Endothelial cell of umbilical vein (primary cell): Measurements from ENCODE around the gene CNNM3. TPM values are rescaled to one million over a fixed set of nuclear protein-coding genes. Genes with fewer than 3 reads are reported as not detected.

Source experiments
- BruUV-seq: library from RNA; stranded (reverse); fragments of 400-500 nt; replicated peaks from 2 replicates; lab custom pipeline; 2021; lab: Mats Ljungman, UMichigan
- CTCF ChIA-PET: fragments of 300-600, 350-600 bp; sonication (Branson Sonifier 250); formaldehyde crosslinking; loops from one replicate; lab custom pipeline; 2021; ENCODE audit warnings: antibody characterized with exemption, inconsistent platforms; lab: Charles Lee
- POLR2A ChIA-PET: fragments of 300-600, 350-600 bp; sonication (Branson Sonifier 250); formaldehyde crosslinking; loops from one replicate; lab custom pipeline; 2021; ENCODE audit warnings: antibody characterized with exemption, inconsistent platforms; lab: Charles Lee
- DNase-seq: peaks from one replicate; pipeline ENCODE4 v3.0.0-alpha.2; 2011; ENCODE audit warnings: low read depth, low spot score
- FAIRE-seq: peaks from 2 replicates; lab custom pipeline; 2011; peaks lifted over from hg19 to GRCh38; lab: Jason Lieb, UNC
- H2AFZ ChIP-seq: 2 replicates; pipeline ENCODE4 v1.6.0; 2012; ENCODE audit warnings: low read depth, low read length, control low read depth, inconsistent platforms
- H3K27ac ChIP-seq: 2 replicates; pipeline ENCODE4 v1.5.1; 2011; ENCODE audit warnings: low read depth, mild to moderate bottlenecking, control low read depth, low read length, moderate library complexity; ENCODE audit not compliant: insufficient read depth
- H3K27me3 ChIP-seq, 2 experiments: 2 replicates each; pipeline versions ENCODE4 v1.6.0 to v1.6.1; 2011; ENCODE audit warnings: low read length in 2 of 2, mixed read lengths in 1 of 2; ENCODE audit not compliant: control insufficient read depth in 2 of 2, insufficient read depth in 2 of 2
- H3K36me3 ChIP-seq, 2 experiments: 2 replicates in 1 of 2; 3 replicates in 1 of 2; pipeline ENCODE4 v1.5.1; 2011; ENCODE audit warnings: low read length in 2 of 2, mild to moderate bottlenecking in 1 of 2, moderate library complexity in 1 of 2; ENCODE audit not compliant: control insufficient read depth in 2 of 2, insufficient read depth in 2 of 2; ENCODE audit errors: extremely low read depth in 1 of 2
- H3K4me1 ChIP-seq: 3 replicates; pipeline ENCODE4 v1.5.1; 2011; ENCODE audit warnings: mild to moderate bottlenecking, low read length; ENCODE audit not compliant: control insufficient read depth, insufficient read depth; ENCODE audit errors: extremely low read depth
- H3K4me2 ChIP-seq: 2 replicates; pipeline ENCODE4 v1.6.1; 2011; ENCODE audit warnings: low read length, control low read depth, mixed read lengths; ENCODE audit not compliant: insufficient read depth
- H3K4me3 ChIP-seq, 3 experiments: fragments of 200-600 bp in 1 of 3; sonication (generic), shearing (Covaris generic) in 1 of 3; replicated peaks in 1 of 3; 2 replicates each; pipeline ENCODE4 v1.5.1; 2011 to 2016; ENCODE audit warnings: control low read depth in 3 of 3, low read length in 3 of 3, mild to moderate bottlenecking in 2 of 3, inconsistent platforms in 1 of 3, low read depth in 1 of 3, moderate library complexity in 1 of 3; ENCODE audit not compliant: insufficient read depth in 1 of 3
- H3K79me2 ChIP-seq: 2 replicates; pipeline ENCODE4 v1.6.0; 2012; ENCODE audit warnings: low read length, inconsistent platforms; ENCODE audit not compliant: control insufficient read depth, insufficient read depth
- H3K9ac ChIP-seq: replicated peaks from 2 replicates; pipeline ENCODE3; 2011; ENCODE audit warnings: low read length, control low read depth; ENCODE audit not compliant: insufficient read depth; ENCODE audit errors: extremely low read depth
- H3K9me1 ChIP-seq: replicated peaks from 3 replicates; pipeline ENCODE4 v1.6.0; 2011; ENCODE audit warnings: mild to moderate bottlenecking, low read length; ENCODE audit not compliant: control insufficient read depth, insufficient read depth; ENCODE audit errors: extremely low read depth
- H3K9me3 ChIP-seq: replicated peaks from 2 replicates; pipeline ENCODE4 v1.5.1; 2012; ENCODE audit warnings: low read length, inconsistent platforms; ENCODE audit not compliant: control insufficient read depth, insufficient read depth
- H4K20me1 ChIP-seq: replicated peaks from 2 replicates; pipeline ENCODE3; 2011; ENCODE audit warnings: mild to moderate bottlenecking, low read length; ENCODE audit not compliant: control insufficient read depth, insufficient read depth; ENCODE audit errors: extremely low read depth
- CTCF ChIP-seq, 2 donors: IDR thresholded peaks; 1 replicate in 1 of 2; 2 replicates in 1 of 2; pipeline ENCODE4 v1.5.1; 2011; ENCODE audit warnings: low read length in 2 of 2, mild to moderate bottlenecking in 2 of 2, moderate library complexity in 2 of 2, control low read depth in 1 of 2, inconsistent platforms in 1 of 2, low read depth in 1 of 2; ENCODE audit not compliant: insufficient read depth in 1 of 2; ENCODE audit errors: extremely low read depth in 1 of 2
- FOS ChIP-seq: IDR thresholded peaks from 2 replicates; pipeline ENCODE4 v1.6.1; 2011; ENCODE audit warnings: mild to moderate bottlenecking, low read length, moderate library complexity, borderline replicate concordance; ENCODE audit not compliant: insufficient read depth
- GATA2 ChIP-seq: IDR thresholded peaks from 2 replicates; pipeline ENCODE4 v1.7.0; 2011; ENCODE audit warnings: low read depth, mild to moderate bottlenecking, moderate library complexity, mixed read lengths, low read length; ENCODE audit not compliant: insufficient read length, insufficient read depth
- JUN ChIP-seq: IDR thresholded peaks from 2 replicates; pipeline ENCODE4 v1.6.1; 2011; ENCODE audit warnings: borderline replicate concordance, low read depth; ENCODE audit not compliant: insufficient read length, insufficient read depth
- MYC ChIP-seq: IDR thresholded peaks from one replicate; pipeline ENCODE4 v1.6.1; 2011; ENCODE audit warnings: mild to moderate bottlenecking, low read depth, low read length
- POLR2A ChIP-seq: IDR thresholded peaks from 2 replicates; pipeline ENCODE4 v1.6.1; 2012; ENCODE audit warnings: low read depth, mild to moderate bottlenecking, control low read depth, low read length
- POLR2AphosphoS5 ChIP-seq: IDR thresholded peaks from 2 replicates; pipeline ENCODE4 v1.6.1; 2012; ENCODE audit warnings: low read depth, mild to moderate bottlenecking, control low read depth, low read length, moderate library complexity; ENCODE audit not compliant: insufficient read depth
- dilution Hi-C: fragments of 300-500 bp; cut with MboI; formaldehyde crosslinking; loops from one replicate; pipeline ENCODE4 v1.15.0; 2019; ENCODE audit warnings: low sequenced_read_pairs; ENCODE audit not compliant: extremely low pct_ligation_motif_present
- intact Hi-C: fragments of 100-400 bp; cut with micrococcal nuclease; formaldehyde crosslinking; loops from one replicate; pipeline ENCODE4 v1.10.0; 2022
- polyA plus RNA-seq, 4 experiments: library from polyadenylated mRNA; depleted of rRNA in 3 of 4; stranded (reverse) in 3 of 4; unstranded in 1 of 4; fragments of >200 nt; gene quantifications; 2 replicates each; pipeline versions ENCODE4 v1.2.1 to v1.2.3, GENCODE V29; 2011 to 2012; ENCODE audit warnings: missing spikeins in 1 of 4
- total RNA-seq: library from RNA; stranded (reverse); gene quantifications from 2 replicates; pipeline ENCODE4 v1.2.3, GENCODE V29; 2021

Gene CNNM3
- total and polyA plus RNA-seq, 2 donors (not counting 3 experiments of a cell fraction or from before 2014, with no cell fraction given) = 13.0 to 14.9 TPM

- peak overlapping the region; percentile 59 to 86 (median 65) for H3K4me3 ChIP-seq
- H3K36me3 ChIP-seq = peaks cover 4 to 13% of the 10 kb centered on the region in 2 experiments
- intact Hi-C loops = no loop called here
- FAIRE-seq (peak; percentile 12), DNase-seq (peak; percentile 55)
- no peaks in the 10 kb centered on the region for H3K79me2 ChIP-seq
- POLR2A ChIA-PET = interaction anchor here (1.1 kb wide), 1 partner anchor 12 kb away, joined by 6 read pairs; the partner anchor contains the start of gene ANKRD39
- H3K4me2 ChIP-seq = peak overlapping the region; percentile 60
- H3K4me1 ChIP-seq = peaks cover 34% of the 10 kb centered on the region
- H3K27ac ChIP-seq = no peak overlapping the region
- no peaks in the 10 kb centered on the region for H3K9me3 ChIP-seq
- peak overlapping the region; percentile 76 for H3K9ac ChIP-seq
- TF ChIP-seq CTCF (IDR thresholded peaks at IDR 0.05; ENCODE audit: extremely low read depth in 1 of 2, insufficient read depth in 1 of 2, low read depth in 1 of 2, low read length in 2 of 2) = no peak
- no peak for TF ChIP-seq JUN
- TF ChIP-seq POLR2A = no peak
- no peak for TF ChIP-seq FOS
- no peak for TF ChIP-seq MYC
- no peak for TF ChIP-seq POLR2AphosphoS5
- no peak for TF ChIP-seq GATA2
- no TSS peak for BruUV-seq
- CTCF ChIA-PET = interaction anchor here (1.0 to 6.5 kb wide), 7 partner anchors 10 to 85 kb away, joined by 3 to 81 read pairs (median 4); partner anchors contain the start of genes ANKRD39 and CNNM3
- H4K20me1 ChIP-seq = no peaks in the 10 kb centered on the region
- dilution Hi-C loops = no loop called here
- peak overlapping the region; percentile 47 for H2AFZ ChIP-seq
- H3K9me1 ChIP-seq = no peaks in the 10 kb centered on the region
- H3K27me3 ChIP-seq = peaks cover 10 to 16% of the 10 kb centered on the region in 2 experiments
These were observed 53.3 kb downstream of the CNNM3 start for GRCh38 chr2:96869281-96869821.
